Ramos (cell line): ENCODE results near the gene CENPP.

Source experiments
- in situ Hi-C: fragments of 300-500 bp; cut with MboI; formaldehyde crosslinking; loops from one replicate; pipeline ENCODE4 v1.14.3; 2022; ENCODE audit warnings: low sequenced_read_pairs; ENCODE audit not compliant: unreplicated experiment

CENPP gene

DNA sequence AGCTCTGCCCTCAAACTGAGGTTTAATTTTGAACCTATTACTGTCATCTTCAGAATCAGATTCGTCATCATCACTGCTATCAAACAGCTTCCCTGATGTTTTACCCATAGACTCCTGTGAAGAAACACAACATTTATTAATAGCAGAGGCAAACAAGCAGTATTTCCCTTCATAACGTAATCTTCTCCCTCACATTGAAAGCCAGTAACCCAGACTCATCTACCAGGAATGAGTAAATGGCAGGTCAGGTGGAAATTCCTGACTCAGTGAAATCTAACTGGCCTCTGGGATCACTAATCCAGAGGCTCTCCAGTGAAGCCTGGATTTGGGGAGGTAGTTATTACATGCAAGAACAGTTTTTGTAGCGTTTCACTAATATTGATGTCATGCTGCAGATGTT is 15.2 kb upstream of the CENPP start:
- in situ Hi-C loops, result loop anchor here (25.0 kb wide), 1 partner anchor 327 kb away; no protein-coding TSS in a partner anchor

- in situ Hi-C loops, result loop anchor here (25.0 kb wide), 1 partner anchor 324 kb away; no protein-coding TSS in a partner anchor
These were observed 12.7 kb upstream of the CENPP start for GRCh38 chr9:92312887-92313623.

DNA sequence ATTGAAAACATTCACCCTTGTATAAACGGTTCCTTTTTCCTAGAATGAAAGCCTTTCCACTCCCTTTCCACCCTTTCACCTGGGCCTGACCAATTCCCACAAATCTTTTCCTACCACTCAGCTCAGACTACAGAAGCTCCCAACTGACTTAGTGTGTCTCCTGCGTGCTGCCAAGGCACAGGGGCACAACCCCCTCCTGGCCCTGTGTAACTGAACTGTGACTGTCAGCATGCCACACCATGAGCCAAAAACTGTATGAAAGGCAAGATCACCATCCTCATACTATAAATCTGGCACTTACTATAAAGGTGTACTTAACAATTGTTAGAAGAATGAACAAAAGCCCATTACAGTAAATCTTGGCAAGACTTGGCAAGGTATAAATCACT is 12.1 kb upstream of the CENPP start:
- in situ Hi-C loops, result loop anchor here (25.0 kb wide), 1 partner anchor 324 kb away; no protein-coding TSS in a partner anchor

- in situ Hi-C loops, result loop anchor here (25.0 kb wide), 1 partner anchor 322 kb away; no protein-coding TSS in a partner anchor
These were observed 10.3 kb upstream of the CENPP start for GRCh38 chr9:92315456-92315855.

DNA sequence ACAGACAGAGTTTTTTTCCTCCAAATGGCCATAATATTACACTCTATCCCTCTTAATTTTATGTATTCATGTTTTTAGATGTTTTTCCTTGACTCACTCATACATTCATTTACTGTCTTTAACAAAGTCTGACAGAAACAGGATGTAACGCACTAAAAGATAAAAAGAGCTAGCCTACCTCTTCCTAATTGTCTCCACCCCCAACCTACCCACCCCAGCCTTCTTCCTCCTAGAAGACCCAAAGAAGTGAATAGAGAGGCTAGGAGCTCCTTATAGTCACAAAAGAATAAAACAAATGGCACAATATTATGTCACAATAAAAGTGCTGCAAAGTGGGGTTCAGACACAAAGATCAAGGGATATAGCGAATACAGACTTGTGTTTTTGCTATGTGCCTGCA is 1.3 kb upstream of the CENPP start:
- in situ Hi-C loops, result loop anchor here (25.0 kb wide), 1 partner anchor 313 kb away; no protein-coding TSS in a partner anchor

- in situ Hi-C loops, result loop anchor here (5.0 to 25.0 kb wide), 2 partner anchors 33 to 312 kb away; partner anchors contain the start of gene IARS1
These were observed 874 bp upstream of the CENPP start for GRCh38 chr9:92324889-92325268.

GRCh38 chr9:92325991-92326500 is 293 bp downstream of the CENPP start:
- in situ Hi-C loops, result loop anchor here (5.0 kb wide), 1 partner anchor 34 kb away; the partner anchor contains the start of gene IARS1

- in situ Hi-C loops, result loop anchor here (5.0 kb wide), 1 partner anchor 35 kb away; the partner anchor contains the start of gene IARS1
These were observed 1.6 kb downstream of the CENPP start for GRCh38 chr9:92327283-92327850.

DNA sequence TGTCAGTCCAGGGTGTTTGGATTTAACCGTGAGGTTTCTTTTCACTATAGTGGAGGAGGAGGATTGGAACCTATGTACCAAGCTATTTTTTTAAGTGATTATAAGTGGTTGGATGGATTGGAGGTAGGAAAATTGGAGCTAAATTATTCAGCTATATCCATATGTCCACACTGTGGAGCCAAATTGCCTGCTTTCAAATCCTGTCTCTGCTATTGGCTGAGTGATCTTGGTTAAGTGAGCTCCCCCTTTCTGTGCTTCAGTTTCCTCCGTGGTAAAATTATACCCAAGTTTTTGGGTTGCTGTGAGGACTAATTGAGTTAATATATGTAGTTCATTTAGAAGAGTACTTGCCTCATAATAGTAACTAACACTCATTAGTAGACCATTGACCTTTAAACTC is 2.5 kb downstream of the CENPP start:
- in situ Hi-C loops, result loop anchor here (5.0 kb wide), 1 partner anchor 36 kb away; the partner anchor contains the start of gene IARS1

GRCh38 chr9:92332577-92333281 is 7.0 kb downstream of the CENPP start:
- in situ Hi-C loops, result no loop called here

GRCh38 chr9:92333282-92333634 is 7.5 kb downstream of the CENPP start:
- in situ Hi-C loops, result no loop called here

DNA sequence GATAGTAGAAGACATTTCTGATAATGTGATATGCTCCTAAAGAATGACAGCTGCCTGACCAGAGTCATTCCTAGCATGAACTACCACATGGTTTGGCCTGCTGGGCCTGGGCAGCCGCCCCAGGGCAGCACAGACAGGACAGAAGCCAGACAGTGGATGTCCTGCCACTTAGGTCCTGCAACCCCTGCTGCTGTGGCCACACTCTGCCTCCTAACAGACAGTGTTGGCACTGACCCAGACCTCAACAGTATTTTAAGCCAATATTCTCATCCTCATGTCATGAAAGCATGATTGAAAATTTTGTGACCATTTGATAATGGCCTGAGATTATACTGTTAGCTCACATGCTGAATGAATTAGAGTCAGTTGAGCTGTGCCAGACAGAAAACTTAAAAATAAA is 15.8 kb downstream of the CENPP start:
- in situ Hi-C loops, result no loop called here

DNA sequence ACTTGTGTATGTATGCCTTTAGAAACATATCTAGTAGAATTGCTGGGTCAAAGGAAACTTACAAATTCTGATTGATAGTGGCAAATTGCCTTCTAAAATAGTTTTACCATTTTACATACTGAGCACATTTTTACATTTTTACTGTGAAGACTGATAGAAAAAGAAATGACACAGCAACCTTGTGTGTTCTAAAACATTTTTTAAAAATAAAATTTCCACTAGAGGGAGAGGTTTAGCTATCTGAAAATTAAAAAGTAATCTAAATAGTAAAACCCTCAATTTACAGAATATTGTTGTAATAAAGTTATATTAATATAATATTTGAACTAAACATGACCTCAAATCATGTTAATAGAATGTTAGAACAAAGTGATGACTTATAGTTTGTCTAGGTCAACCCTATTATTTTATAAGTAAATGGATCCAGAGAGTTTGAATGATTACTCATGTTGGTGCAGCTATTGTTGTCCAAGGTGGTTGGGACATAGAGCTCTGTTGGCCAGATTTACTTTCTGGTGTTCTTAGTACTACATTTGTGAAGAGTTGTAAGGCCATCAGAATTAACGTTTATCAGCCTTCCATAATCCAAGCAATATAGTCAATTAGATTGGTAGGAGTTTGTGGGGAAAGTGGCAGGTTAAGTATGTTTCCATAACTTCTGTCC is 17.2 kb downstream of the CENPP start:
- in situ Hi-C loops, result no loop called here

- in situ Hi-C loops, result no loop called here
These were observed 19.8 kb downstream of the CENPP start for GRCh38 chr9:92345582-92345981.

- in situ Hi-C loops, result no loop called here
These were observed 24.3 kb downstream of the CENPP start for GRCh38 chr9:92349771-92350739.

GRCh38 chr9:92350740-92351133 is 25.0 kb downstream of the CENPP start:
- in situ Hi-C loops, result no loop called here

- in situ Hi-C loops, result no loop called here
These were observed 27.3 kb downstream of the CENPP start for GRCh38 chr9:92353051-92353450.

GRCh38 chr9:92359394-92359995 is 33.7 kb downstream of the CENPP start:
- in situ Hi-C loops, result no loop called here

DNA sequence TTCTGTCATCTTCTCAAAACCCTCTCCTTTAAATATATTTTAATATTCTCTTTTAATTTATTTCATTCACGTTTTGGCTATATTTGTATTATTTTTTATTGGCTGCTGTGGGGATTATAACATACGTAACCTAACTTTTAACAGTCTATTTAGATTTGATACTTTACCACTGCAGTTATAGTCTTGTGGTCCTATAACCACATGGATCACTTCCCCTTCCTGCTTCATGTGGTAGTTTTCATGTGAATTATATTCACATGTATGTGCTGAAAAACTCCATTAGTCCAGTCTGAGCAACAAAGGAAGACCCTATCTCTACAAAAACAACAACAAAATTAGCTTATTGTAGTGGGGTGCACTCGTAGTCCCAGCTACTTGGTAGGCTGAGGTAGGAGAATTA is 34.3 kb downstream of the CENPP start:
- in situ Hi-C loops, result no loop called here
